Epithelial cell of esophagus (primary cell): ENCODE data around the gene BNC2.
A peak's percentile ranks its signal among the peaks of the same experiment; 100 is the strongest.

ENCODE experiments used
- DNase-seq: peaks from one replicate; pipeline ENCODE4 v3.0.0; 2010; ENCODE audit warnings: low read depth
- H3K4me3 ChIP-seq: 2 replicates; pipeline ENCODE4 v1.5.1; 2011; ENCODE audit warnings: mild to moderate bottlenecking, low read length, control low read depth
- CTCF ChIP-seq: IDR thresholded peaks from 2 replicates; pipeline ENCODE4 v1.5.1; 2011; ENCODE audit warnings: low read depth, mild to moderate bottlenecking, low read length, control low read depth, inconsistent platforms; ENCODE audit not compliant: insufficient read depth; ENCODE audit errors: missing control alignments

BNC2 gene

GRCh38 chr9:16412740-16413139 lies 457.7 kb downstream of the BNC2 start:
- no peak for DNase-seq
- TF ChIP-seq CTCF: no peak
- H3K4me3 ChIP-seq: no peak overlapping the region

- H3K4me3 ChIP-seq: no peak overlapping the region
- no peak for TF ChIP-seq CTCF
- DNase-seq: no peak
These were observed 459.2 kb downstream of the BNC2 start for GRCh38 chr9:16411311-16411710.

- H3K4me3 ChIP-seq: no peak overlapping the region
- no peak for TF ChIP-seq CTCF
- peak; percentile 30 for DNase-seq
These were observed 459.7 kb downstream of the BNC2 start for GRCh38 chr9:16410601-16411280.

- DNase-seq: no peak
- no peak for TF ChIP-seq CTCF
- no peak overlapping the region for H3K4me3 ChIP-seq
These were observed 462.9 kb downstream of the BNC2 start for GRCh38 chr9:16407617-16408016.

- no peak for DNase-seq
- TF ChIP-seq CTCF: no peak
- H3K4me3 ChIP-seq: no peak overlapping the region
These were observed 463.8 kb downstream of the BNC2 start for GRCh38 chr9:16406526-16407225.

- H3K4me3 ChIP-seq: no peak overlapping the region
- no peak for TF ChIP-seq CTCF
- no peak for DNase-seq
These were observed 465.0 kb downstream of the BNC2 start for GRCh38 chr9:16405421-16405820.

- no peak overlapping the region for H3K4me3 ChIP-seq
- no peak for DNase-seq
- no peak for TF ChIP-seq CTCF
These were observed 468.8 kb downstream of the BNC2 start for GRCh38 chr9:16401701-16402100.
